GM12874 (cell line): ENCODE data around the gene PLPP1.

ENCODE experiments used
- TF ChIP-seq, protein P1 (sequence below): IDR thresholded peaks from 2 replicates; pipeline ENCODE4 v1.5.1; 2011; ENCODE audit warnings: low read depth, mild to moderate bottlenecking, control low read depth, low read length, moderate library complexity; ENCODE audit not compliant: insufficient read depth

The PLPP1 gene

GRCh38 chr5:55407984-55408383, 126.8 kb downstream of the PLPP1 start:
- TF ChIP-seq, protein P1, sequence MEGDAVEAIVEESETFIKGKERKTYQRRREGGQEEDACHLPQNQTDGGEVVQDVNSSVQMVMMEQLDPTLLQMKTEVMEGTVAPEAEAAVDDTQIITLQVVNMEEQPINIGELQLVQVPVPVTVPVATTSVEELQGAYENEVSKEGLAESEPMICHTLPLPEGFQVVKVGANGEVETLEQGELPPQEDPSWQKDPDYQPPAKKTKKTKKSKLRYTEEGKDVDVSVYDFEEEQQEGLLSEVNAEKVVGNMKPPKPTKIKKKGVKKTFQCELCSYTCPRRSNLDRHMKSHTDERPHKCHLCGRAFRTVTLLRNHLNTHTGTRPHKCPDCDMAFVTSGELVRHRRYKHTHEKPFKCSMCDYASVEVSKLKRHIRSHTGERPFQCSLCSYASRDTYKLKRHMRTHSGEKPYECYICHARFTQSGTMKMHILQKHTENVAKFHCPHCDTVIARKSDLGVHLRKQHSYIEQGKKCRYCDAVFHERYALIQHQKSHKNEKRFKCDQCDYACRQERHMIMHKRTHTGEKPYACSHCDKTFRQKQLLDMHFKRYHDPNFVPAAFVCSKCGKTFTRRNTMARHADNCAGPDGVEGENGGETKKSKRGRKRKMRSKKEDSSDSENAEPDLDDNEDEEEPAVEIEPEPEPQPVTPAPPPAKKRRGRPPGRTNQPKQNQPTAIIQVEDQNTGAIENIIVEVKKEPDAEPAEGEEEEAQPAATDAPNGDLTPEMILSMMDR, result no peak

DNA sequence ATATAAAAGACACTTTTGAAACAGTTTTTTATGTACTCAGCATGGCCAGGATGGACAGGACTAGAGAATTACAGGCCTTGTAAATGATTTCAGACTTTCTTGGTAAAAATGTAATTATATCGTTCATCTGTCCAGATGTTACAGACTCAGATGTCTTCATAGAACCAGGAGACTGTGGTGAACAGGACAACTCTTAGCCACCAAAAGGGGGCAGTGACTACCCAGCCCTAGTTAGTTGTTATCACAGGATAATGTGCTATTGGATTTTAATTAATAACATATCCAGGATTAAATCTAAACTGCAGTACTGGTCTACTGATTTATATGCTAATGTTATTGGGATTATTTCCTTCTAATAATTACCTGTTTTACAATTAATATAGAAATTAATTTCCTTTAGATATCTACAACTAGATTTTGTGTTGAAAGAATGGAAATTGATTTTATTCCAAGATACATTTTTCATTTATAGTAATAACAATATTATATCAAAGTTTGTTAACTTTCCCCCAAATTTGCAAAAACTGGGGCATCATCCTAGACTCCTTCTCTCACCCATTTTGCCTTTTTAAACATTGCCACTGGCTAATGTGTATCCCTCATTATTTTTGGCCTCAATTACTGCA, 127.6 kb downstream of the PLPP1 start:
- TF ChIP-seq, protein P1, result peak; percentile 39; the same call in 1 of the 2 replicates

DNA sequence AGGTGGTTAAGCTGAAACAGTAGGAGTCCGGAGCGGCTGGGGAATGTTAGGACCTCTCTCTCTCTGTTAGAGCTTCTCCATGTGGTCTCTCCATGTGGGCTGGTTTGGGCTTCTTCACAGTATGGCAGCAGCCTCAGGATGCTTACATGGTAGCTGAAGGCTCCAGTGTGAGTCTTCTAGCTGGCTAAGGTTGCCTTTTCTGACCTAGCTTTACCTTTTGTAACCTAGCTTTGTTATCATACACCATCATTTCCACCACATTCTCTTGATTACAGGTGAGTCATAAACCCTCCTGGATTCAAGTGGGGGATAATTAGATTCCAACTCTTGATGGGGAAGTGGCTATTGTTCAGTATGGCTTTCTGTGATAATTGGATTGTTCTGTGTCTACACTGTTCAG, 128.5 kb downstream of the PLPP1 start:
- TF ChIP-seq, protein P1, result no peak

DNA sequence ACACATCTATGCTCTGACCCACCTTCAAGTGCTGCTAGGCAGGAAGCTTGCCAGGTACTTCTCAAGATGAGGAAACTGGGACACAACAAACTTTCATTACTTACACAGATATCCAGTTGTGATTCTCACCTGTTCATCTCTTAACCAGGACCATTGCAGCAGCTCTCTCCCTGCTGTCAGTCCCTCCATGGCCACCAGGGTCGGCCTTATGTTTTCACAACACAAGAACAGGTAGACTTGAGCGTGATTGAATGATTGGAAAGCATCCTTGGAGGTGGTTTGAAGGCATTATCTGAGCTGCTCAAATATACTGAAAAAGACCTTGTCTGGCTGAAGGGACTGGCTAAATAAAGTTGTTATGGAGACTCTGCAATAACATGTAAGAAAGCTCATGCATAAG, 132.6 kb downstream of the PLPP1 start:
- TF ChIP-seq, protein P1, result peak; percentile 14; the same call in 1 of the 2 replicates

GRCh38 chr5:55393501-55394175, 141.1 kb downstream of the PLPP1 start:
- TF ChIP-seq, protein P1, result no peak

DNA sequence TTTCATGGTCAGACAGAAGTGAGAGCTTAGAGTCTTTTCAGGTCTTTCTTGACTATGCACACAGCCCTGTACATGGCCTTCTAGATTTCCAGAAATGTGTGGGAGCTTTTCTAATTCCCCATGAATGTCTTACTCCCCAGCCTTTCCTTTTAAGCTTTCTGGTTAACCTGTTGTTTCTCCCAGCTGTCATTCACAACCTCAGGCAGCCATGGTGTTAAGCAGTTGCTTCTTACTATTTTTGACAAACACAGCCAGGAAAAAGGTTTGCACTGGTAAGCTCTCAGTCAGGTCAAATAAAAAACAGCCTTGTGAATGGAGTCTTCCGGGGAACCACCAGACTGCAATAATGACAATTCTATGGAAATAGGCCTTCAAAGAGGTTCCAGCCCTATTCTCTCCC, 142.1 kb downstream of the PLPP1 start:
- TF ChIP-seq, protein P1, result no peak

GRCh38 chr5:55391707-55392106, 143.1 kb downstream of the PLPP1 start:
- TF ChIP-seq, protein P1, result no peak
